Suprapubic skin (tissue), 4 donors: ENCODE results near the gene CORO2A. TPM values are rescaled to one million over a fixed set of nuclear protein-coding genes. Genes with fewer than 3 reads are reported as not detected.

Source experiments
- DNase-seq, 2 donors: peaks; one replicate each; pipeline ENCODE4 v3.0.0-alpha.2; 2019; ENCODE audit warnings: low spot score in 2 of 2
- H3K27ac ChIP-seq: fragments of 200-600 bp; sonication (generic); one replicate; pipeline ENCODE4 v1.5.1; 2019
- H3K27me3 ChIP-seq: fragments of 200-600 bp; sonication (generic); one replicate; pipeline ENCODE4 v1.5.1; 2019
- H3K36me3 ChIP-seq: fragments of 200-600 bp; sonication (generic); one replicate; pipeline ENCODE4 v1.5.1; 2019
- H3K4me1 ChIP-seq: fragments of 200-600 bp; sonication (generic); one replicate; pipeline ENCODE4 v1.5.1; 2019
- H3K4me3 ChIP-seq: fragments of 200-600 bp; sonication (generic); one replicate; pipeline ENCODE4 v1.5.1; 2019; ENCODE audit warnings: mild to moderate bottlenecking
- H3K9me3 ChIP-seq: fragments of 200-600 bp; sonication (generic); one replicate; pipeline ENCODE4 v1.5.1; 2019
- EP300 ChIP-seq: sonication (generic); formaldehyde crosslinking; IDR thresholded peaks from one replicate; pipeline ENCODE4 v1.6.1; 2017; ENCODE audit warnings: antibody characterized with exemption
- POLR2A ChIP-seq, 2 donors: fragments of 450-650 bp; IDR thresholded peaks; one replicate each; pipeline ENCODE4 v1.6.1; 2017; ENCODE audit warnings: antibody characterized with exemption in 2 of 2, mild to moderate bottlenecking in 2 of 2, moderate library complexity in 2 of 2
- POLR2AphosphoS5 ChIP-seq, 3 donors: sonication (generic); formaldehyde crosslinking; IDR thresholded peaks; one replicate each; pipeline ENCODE4 v1.6.1; 2017; ENCODE audit warnings: antibody characterized with exemption in 3 of 3
- WGBS: methylation state at CpG from one replicate; pipeline ENCODE4 v1.1.5; 2018; 5-methylcytosine and 5-hydroxymethylcytosine counted together
- total RNA-seq, 4 donors: library from RNA; depleted of rRNA; stranded (reverse); fragments of >200 nt; gene quantifications; one replicate each; pipeline ENCODE4 v1.1.0, GENCODE V29; 2016
- TF ChIP-seq, protein P1 (sequence below), 2 donors: fragments of 200-600 bp in 1 of 2; fragments of 450-650 bp in 1 of 2; sonication (generic) in 1 of 2; IDR thresholded peaks; one replicate each; pipeline ENCODE4 v1.5.1; 2016 to 2019; ENCODE audit warnings: antibody characterized with exemption in 2 of 2, mild to moderate bottlenecking in 1 of 2, moderate library complexity in 1 of 2

CORO2A gene
- total RNA-seq, 4 donors from 2014 or later = 17.5 to 25.0 (median 19.9) TPM

DNA sequence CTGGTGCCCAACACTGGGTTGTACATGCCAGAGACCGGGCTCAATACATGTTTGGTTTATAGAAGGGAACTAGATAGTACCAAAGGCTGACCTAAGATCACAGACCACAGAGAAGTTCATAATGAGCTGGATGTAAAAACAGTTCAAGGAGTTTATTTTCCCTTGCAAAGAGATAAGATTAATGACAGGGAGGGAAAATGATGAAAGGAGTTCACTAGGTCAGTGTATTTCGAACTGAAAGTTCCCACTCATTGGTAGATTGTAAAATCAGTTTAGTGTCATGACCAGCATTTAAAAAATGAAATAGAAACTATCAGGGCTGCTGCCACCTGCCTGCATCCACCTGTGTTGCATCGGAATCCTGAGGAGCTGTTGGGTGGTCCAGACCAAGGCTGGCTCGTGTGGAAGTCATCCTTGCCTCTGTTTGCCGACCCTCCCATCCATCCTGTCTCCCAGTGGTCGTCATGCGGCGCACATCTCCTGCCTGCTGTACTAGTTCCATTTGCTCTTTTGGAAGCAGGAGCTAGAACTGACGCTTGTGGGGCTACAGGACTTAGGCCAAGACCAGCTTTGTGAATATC, 41.9 kb upstream of the CORO2A start:
- Histone ChIP-seq H3K27me3 (no peaks in the 10 kb centered on the region), H3K4me3 (no peak overlapping the region), H3K4me1 (peaks cover 4% of the 10 kb centered on the region), H3K36me3 (peaks cover 41% of the 10 kb centered on the region), H3K9me3 (no peaks in the 10 kb centered on the region), H3K27ac (no peak overlapping the region)
- WGBS = 81% methylated on average over 8 of the region's 9 CpGs
- no peak for DNase-seq
- TF ChIP-seq EP300 (no peak), POLR2AphosphoS5 (IDR thresholded peaks at IDR 0.05) (no peak), POLR2A (IDR thresholded peaks at IDR 0.05) (no peak)

DNA sequence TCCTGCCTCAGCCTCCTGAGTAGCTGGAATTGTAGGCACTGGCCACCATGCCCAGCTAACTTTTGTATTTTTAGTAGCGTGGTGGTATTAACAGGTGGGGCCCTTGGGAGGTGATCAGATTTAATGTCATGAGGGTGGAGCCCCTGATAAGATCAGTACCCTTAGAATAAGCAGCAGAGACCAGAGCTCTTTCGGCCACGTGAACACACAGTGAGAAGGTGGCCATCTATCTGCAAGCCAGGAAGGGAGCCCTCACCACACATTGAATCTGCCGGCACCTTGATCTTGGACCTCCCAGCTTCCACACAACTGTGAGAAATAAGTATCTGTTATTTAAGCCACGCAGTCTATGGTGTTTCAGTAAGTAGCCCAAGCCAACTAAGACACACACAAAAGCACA, 40.5 kb upstream of the CORO2A start:
- no peak for DNase-seq
- peaks cover 4% of the 10 kb centered on the region for H3K4me1 ChIP-seq
- WGBS = 97% methylated on average over 5 of the region's 5 CpGs
- no peak overlapping the region for H3K4me3 ChIP-seq
- H3K27ac ChIP-seq = no peak overlapping the region
- TF ChIP-seq POLR2A (IDR thresholded peaks at IDR 0.05) (no peak), EP300 (no peak), POLR2AphosphoS5 (IDR thresholded peaks at IDR 0.05) (no peak)
- TF ChIP-seq, protein P1, sequence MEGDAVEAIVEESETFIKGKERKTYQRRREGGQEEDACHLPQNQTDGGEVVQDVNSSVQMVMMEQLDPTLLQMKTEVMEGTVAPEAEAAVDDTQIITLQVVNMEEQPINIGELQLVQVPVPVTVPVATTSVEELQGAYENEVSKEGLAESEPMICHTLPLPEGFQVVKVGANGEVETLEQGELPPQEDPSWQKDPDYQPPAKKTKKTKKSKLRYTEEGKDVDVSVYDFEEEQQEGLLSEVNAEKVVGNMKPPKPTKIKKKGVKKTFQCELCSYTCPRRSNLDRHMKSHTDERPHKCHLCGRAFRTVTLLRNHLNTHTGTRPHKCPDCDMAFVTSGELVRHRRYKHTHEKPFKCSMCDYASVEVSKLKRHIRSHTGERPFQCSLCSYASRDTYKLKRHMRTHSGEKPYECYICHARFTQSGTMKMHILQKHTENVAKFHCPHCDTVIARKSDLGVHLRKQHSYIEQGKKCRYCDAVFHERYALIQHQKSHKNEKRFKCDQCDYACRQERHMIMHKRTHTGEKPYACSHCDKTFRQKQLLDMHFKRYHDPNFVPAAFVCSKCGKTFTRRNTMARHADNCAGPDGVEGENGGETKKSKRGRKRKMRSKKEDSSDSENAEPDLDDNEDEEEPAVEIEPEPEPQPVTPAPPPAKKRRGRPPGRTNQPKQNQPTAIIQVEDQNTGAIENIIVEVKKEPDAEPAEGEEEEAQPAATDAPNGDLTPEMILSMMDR (IDR thresholded peaks at IDR 0.05) = no peak
- H3K9me3 ChIP-seq = no peaks in the 10 kb centered on the region
- H3K27me3 ChIP-seq = no peaks in the 10 kb centered on the region
- peaks cover 55% of the 10 kb centered on the region for H3K36me3 ChIP-seq

DNA sequence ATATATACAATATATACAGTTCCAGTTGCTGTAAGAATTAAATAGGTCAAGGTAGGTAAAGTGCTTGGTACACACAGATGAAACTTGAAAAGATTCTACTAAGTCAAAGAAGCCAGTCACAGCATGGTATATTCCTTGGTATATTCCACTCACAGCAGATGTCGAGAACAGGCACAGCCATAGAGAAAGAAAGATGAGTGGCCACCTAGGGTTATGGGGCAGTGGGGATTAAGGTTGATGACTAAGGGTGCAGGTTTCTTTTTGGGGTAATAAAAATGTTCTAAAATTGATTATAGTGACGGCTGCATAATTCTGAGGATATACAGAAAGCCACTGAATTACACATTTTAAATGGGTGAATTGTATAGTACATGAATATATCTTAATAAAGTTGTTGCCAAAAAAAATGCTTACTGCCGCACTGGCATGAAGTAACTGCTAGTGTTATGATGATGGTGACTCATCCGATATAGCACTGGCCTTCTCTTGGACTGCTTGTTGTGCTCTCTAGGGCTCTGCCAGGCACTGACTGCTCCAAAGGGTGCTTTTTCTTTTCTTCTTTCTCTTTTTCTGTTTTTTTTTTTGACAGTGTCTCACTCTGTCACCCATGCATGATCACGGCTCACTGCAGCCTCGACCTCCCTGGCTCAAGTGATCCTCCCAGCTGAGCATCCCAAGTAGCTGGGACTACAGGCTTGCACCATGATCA, 39.5 kb upstream of the CORO2A start:
- TF ChIP-seq POLR2A (IDR thresholded peaks at IDR 0.05) (no peak), EP300 (no peak), POLR2AphosphoS5 (IDR thresholded peaks at IDR 0.05) (no peak)
- TF ChIP-seq, protein P1 (IDR thresholded peaks at IDR 0.05) = no peak
- H3K27ac ChIP-seq = no peak overlapping the region
- peaks cover 60% of the 10 kb centered on the region for H3K36me3 ChIP-seq
- no peaks in the 10 kb centered on the region for H3K27me3 ChIP-seq
- no peak for DNase-seq
- whole genome bisulfite sequencing = 73% methylated on average over 6 of the region's 6 CpGs
- H3K4me1 ChIP-seq = peaks cover 4% of the 10 kb centered on the region
- H3K9me3 ChIP-seq = no peaks in the 10 kb centered on the region
- no peak overlapping the region for H3K4me3 ChIP-seq

DNA sequence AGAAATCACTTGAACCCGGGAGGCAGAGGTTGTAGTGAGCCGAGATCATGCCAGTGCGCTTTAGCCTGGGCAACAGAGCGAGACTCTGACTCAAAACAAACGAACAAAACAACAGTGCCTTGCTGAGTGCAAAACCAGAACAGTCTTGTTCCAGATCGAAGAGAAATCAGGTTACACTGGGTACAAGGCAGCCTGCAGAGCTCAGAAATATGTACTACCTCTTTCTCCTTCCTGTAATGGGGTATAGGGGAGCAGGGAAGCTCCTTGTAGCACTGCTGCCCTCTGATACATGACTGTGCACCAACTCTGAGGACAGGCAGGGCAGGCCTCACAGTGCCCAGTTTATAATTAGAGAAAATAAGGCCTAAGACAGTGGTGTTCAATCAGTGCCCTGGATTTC, 38.4 kb upstream of the CORO2A start:
- no peaks in the 10 kb centered on the region for H3K27me3 ChIP-seq
- H3K4me1 ChIP-seq = peaks cover 4% of the 10 kb centered on the region
- peaks cover 65% of the 10 kb centered on the region for H3K36me3 ChIP-seq
- no peak for TF ChIP-seq POLR2AphosphoS5 (IDR thresholded peaks at IDR 0.05)
- no peaks in the 10 kb centered on the region for H3K9me3 ChIP-seq
- H3K27ac ChIP-seq = no peak overlapping the region
- DNase-seq = no peak
- H3K4me3 ChIP-seq = no peak overlapping the region
- WGBS = 87% methylated on average over 6 of the region's 6 CpGs

DNA sequence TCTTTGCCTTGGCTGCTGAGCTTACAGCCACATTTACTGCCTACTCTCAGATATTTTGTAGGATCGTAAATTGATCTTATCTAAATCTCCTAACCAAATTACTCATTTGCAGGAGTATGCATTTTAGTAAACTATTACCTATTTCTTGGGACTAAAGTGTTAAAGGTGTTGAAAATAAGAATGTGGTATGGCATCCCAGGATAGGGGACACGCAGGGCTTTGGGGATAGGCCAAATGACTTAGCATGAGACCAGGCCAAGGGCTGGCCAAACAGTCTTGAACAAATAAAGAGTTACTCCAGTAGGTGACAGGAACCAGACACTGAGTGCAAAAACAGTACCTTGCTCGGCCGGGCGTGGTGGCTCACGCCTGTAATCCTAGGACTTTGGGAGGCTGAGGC, 37.9 kb upstream of the CORO2A start:
- Histone ChIP-seq H3K27ac (no peak overlapping the region), H3K36me3 (peaks cover 70% of the 10 kb centered on the region), H3K4me1 (peaks cover 4% of the 10 kb centered on the region), H3K4me3 (no peak overlapping the region), H3K27me3 (no peaks in the 10 kb centered on the region), H3K9me3 (no peaks in the 10 kb centered on the region)
- DNase-seq = no peak
- no peak for TF ChIP-seq POLR2AphosphoS5 (IDR thresholded peaks at IDR 0.05)
- TF ChIP-seq, protein P1 (IDR thresholded peaks at IDR 0.05) = no peak
- TF ChIP-seq EP300 = no peak
- no peak for TF ChIP-seq POLR2A (IDR thresholded peaks at IDR 0.05)
- 87% methylated on average over 6 of the region's 6 CpGs for WGBS

DNA sequence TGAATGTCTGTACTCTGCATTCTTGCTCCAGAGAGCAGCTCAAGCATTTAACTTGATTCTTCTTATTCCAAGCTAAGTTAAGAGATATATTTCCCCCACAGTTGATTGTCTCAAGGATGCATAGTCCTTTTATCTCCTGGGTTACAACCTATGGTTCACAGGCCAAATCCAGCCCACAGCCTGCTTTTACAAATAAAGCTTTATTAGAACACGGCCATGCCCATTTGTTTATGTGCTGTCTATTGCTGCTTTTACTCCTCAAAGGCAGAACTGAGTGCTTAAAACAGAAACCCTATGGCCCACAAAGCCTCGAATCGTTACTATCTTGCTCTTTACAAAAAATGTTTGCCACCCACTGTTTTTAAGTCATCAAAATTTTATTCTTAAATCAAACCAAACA, 37.2 kb upstream of the CORO2A start:
- no peak for DNase-seq
- Histone ChIP-seq H3K4me1 (peaks cover 4% of the 10 kb centered on the region), H3K36me3 (peaks cover 73% of the 10 kb centered on the region), H3K9me3 (no peaks in the 10 kb centered on the region), H3K27ac (no peak overlapping the region), H3K27me3 (no peaks in the 10 kb centered on the region), H3K4me3 (no peak overlapping the region)
- WGBS = 87% methylated on average over 3 of the region's 3 CpGs
- no peak for TF ChIP-seq POLR2A (IDR thresholded peaks at IDR 0.05)
- TF ChIP-seq POLR2AphosphoS5 (IDR thresholded peaks at IDR 0.05) = no peak
- TF ChIP-seq, protein P1 (IDR thresholded peaks at IDR 0.05) = no peak
- TF ChIP-seq EP300 = no peak
